ENCODE results near the gene THNSL1.

DNA sequence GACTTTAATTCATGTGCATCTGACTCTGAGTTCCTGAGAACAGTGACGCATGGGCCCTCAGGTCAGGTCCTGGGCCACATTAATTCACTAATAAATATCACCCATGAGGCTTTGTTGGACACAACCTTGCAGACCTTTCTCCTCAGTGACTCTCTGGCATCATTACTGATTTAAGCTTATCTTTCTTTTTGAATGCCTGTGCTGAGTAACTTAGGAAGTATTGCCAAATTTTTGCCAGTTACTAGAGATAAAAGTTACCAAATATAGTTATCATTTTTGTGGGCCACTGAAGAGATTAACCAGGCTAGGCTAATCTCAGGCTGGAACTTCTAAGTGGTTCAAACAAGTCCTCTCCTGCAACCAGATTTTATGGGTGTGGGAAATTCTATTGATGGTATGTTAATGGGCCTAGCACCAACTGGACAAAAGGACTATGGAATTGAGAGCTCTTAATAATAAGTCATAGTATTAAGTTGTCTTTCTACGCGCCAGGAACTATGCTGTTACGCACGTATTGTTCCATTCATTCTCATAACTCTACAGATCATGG lies 35.2 kb upstream of the THNSL1 start:
- TF ChIP-seq, protein P1, sequence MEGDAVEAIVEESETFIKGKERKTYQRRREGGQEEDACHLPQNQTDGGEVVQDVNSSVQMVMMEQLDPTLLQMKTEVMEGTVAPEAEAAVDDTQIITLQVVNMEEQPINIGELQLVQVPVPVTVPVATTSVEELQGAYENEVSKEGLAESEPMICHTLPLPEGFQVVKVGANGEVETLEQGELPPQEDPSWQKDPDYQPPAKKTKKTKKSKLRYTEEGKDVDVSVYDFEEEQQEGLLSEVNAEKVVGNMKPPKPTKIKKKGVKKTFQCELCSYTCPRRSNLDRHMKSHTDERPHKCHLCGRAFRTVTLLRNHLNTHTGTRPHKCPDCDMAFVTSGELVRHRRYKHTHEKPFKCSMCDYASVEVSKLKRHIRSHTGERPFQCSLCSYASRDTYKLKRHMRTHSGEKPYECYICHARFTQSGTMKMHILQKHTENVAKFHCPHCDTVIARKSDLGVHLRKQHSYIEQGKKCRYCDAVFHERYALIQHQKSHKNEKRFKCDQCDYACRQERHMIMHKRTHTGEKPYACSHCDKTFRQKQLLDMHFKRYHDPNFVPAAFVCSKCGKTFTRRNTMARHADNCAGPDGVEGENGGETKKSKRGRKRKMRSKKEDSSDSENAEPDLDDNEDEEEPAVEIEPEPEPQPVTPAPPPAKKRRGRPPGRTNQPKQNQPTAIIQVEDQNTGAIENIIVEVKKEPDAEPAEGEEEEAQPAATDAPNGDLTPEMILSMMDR (conservative IDR thresholded peaks at IDR 0.05): no peak
- no peak for TF ChIP-seq ZFX (IDR thresholded peaks at IDR 0.05)
